Lower lobe of right lung (tissue), 2 donors: ENCODE measurements around the gene UBASH3A. TPM values are rescaled to one million over a fixed set of nuclear protein-coding genes. Genes with fewer than 3 reads are reported as not detected.

Source experiments
- ATAC-seq, 2 donors: fragments of 200-7000 bp; cut with Tn5 transposase; one replicate each; pipeline ENCODE4 v1.9.1; 2020 to 2022; ENCODE audit warnings: mild to moderate bottlenecking in 2 of 2, moderate library complexity in 2 of 2
- DNase-seq: peaks from one replicate; pipeline ENCODE4 v3.0.0-alpha.2; 2020
- H3K27ac ChIP-seq: fragments of 200-600 bp; one replicate; pipeline ENCODE4 v1.8.0; 2022
- H3K27me3 ChIP-seq: fragments of 200-600 bp; one replicate; pipeline ENCODE4 v1.8.0; 2022; ENCODE audit warnings: low read depth
- H3K36me3 ChIP-seq: fragments of 200-600 bp; one replicate; pipeline ENCODE4 v1.8.0; 2022; ENCODE audit warnings: mild to moderate bottlenecking
- H3K4me1 ChIP-seq: fragments of 200-600 bp; one replicate; pipeline ENCODE4 v1.8.0; 2022
- H3K4me3 ChIP-seq: fragments of 200-600 bp; one replicate; pipeline ENCODE4 v1.8.0; 2022; ENCODE audit warnings: mild to moderate bottlenecking
- H3K9me3 ChIP-seq: fragments of 200-600 bp; one replicate; pipeline ENCODE4 v1.8.0; 2022
- CTCF ChIP-seq: fragments of 200-600 bp; IDR thresholded peaks from one replicate; pipeline ENCODE4 v1.8.0; 2022; ENCODE audit warnings: antibody characterized with exemption, mild to moderate bottlenecking
- intact Hi-C: fragments of 100-400 bp; cut with DNase I; formaldehyde crosslinking; loops from one replicate; pipeline ENCODE4 v1.11.0; 2022
- total RNA-seq: library from RNA; stranded (reverse); fragmentation: NEBNext Ultra II Directional; extraction: Animal tissue kit (Norgen Biotek cat#: 25700); gene quantifications from one replicate; pipeline ENCODE4 v1.2.1, GENCODE V29; 2021
- donor health status: DM: no; HTN: yes; CAD: no; lungs with severe emphysema.

The UBASH3A gene
- total RNA-seq, 1 donor from 2014 or later: 1.2 TPM

GRCh38 chr21:42427809-42428419, 24.2 kb downstream of the UBASH3A start:
- Histone ChIP-seq H3K27me3 (peaks cover 5% of the 10 kb centered on the region), H3K27ac (no peak overlapping the region), H3K4me3 (no peak overlapping the region), H3K36me3 (no peaks in the 10 kb centered on the region), H3K9me3 (peaks cover 6% of the 10 kb centered on the region), H3K4me1 (no peaks in the 10 kb centered on the region)
- intact Hi-C loops: no loop called here
- ATAC-seq: no peak
- no peak for DNase-seq
- TF ChIP-seq CTCF: no peak

- no peak overlapping the region for H3K4me3 ChIP-seq
- peaks cover 6% of the 10 kb centered on the region for H3K9me3 ChIP-seq
- H3K27ac ChIP-seq: no peak overlapping the region
- H3K27me3 ChIP-seq: no peaks in the 10 kb centered on the region
- H3K36me3 ChIP-seq: no peaks in the 10 kb centered on the region
- DNase-seq (no peak), ATAC-seq (no peak)
- TF ChIP-seq CTCF: no peak
- intact Hi-C loops: no loop called here
- H3K4me1 ChIP-seq: no peaks in the 10 kb centered on the region
Observed at GRCh38 chr21:42429021-42429420, 25.3 kb downstream of the UBASH3A start.

- no peaks in the 10 kb centered on the region for H3K27me3 ChIP-seq
- ATAC-seq: no peak
- intact Hi-C loops: no loop called here
- no peak overlapping the region for H3K4me3 ChIP-seq
- H3K27ac ChIP-seq: no peak overlapping the region
- no peak for TF ChIP-seq CTCF
- no peak for DNase-seq
- no peaks in the 10 kb centered on the region for H3K36me3 ChIP-seq
- peaks cover 6% of the 10 kb centered on the region for H3K9me3 ChIP-seq
- no peaks in the 10 kb centered on the region for H3K4me1 ChIP-seq
Observed at GRCh38 chr21:42429856-42430255, 26.2 kb downstream of the UBASH3A start.

- Histone ChIP-seq H3K4me1 (no peaks in the 10 kb centered on the region), H3K4me3 (no peak overlapping the region), H3K36me3 (no peaks in the 10 kb centered on the region), H3K27ac (no peak overlapping the region), H3K9me3 (peaks cover 6% of the 10 kb centered on the region), H3K27me3 (no peaks in the 10 kb centered on the region)
- ATAC-seq (peak in 1 of 2 donors; percentile 7), DNase-seq (no peak)
- intact Hi-C loops: no loop called here
- TF ChIP-seq CTCF: no peak
Observed at GRCh38 chr21:42430521-42430920, 26.8 kb downstream of the UBASH3A start.

GRCh38 chr21:42431196-42431595, 27.5 kb downstream of the UBASH3A start:
- no peak for DNase-seq
- Histone ChIP-seq H3K27me3 (no peaks in the 10 kb centered on the region), H3K4me1 (no peaks in the 10 kb centered on the region), H3K36me3 (no peaks in the 10 kb centered on the region), H3K9me3 (peaks cover 6% of the 10 kb centered on the region), H3K4me3 (no peak overlapping the region), H3K27ac (no peak overlapping the region)
- intact Hi-C loops: no loop called here
- TF ChIP-seq CTCF: no peak
- peak in 1 of 2 donors; percentile 19 for ATAC-seq
